Limb (tissue), 2 donors: ENCODE results near the gene UBE2QL1.

Experiments
- DNase-seq, 2 donors: peaks; one replicate each; pipeline ENCODE4 v3.0.0-alpha.2; 2016; ENCODE audit errors: extremely low spot score in 2 of 2

The UBE2QL1 gene

GRCh38 chr5:6475626-6476312, 27.1 kb downstream of the UBE2QL1 start:
- no peak for DNase-seq

GRCh38 chr5:6476313-6476661, 27.6 kb downstream of the UBE2QL1 start:
- DNase-seq: no peak

DNA sequence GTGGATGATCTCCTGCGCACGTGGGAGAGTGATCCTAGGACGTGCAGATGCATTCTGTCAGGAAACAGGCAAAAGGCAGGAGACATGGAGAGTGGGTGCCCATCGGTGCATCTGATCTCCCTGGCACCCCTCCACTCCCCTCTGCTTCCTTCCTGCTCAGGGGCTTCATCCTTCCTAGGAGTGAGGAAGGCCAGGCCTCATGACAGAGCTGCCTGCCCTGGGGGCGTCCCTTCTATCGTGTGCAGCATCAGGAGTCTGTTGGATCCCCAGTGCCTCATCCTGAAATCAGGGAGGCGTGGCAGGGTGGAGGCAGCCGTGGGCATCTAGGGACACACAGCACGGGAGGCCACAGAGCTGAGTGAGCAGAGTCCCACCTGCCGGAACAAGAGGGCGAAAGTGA, 30.1 kb downstream of the UBE2QL1 start:
- DNase-seq: no peak

DNA sequence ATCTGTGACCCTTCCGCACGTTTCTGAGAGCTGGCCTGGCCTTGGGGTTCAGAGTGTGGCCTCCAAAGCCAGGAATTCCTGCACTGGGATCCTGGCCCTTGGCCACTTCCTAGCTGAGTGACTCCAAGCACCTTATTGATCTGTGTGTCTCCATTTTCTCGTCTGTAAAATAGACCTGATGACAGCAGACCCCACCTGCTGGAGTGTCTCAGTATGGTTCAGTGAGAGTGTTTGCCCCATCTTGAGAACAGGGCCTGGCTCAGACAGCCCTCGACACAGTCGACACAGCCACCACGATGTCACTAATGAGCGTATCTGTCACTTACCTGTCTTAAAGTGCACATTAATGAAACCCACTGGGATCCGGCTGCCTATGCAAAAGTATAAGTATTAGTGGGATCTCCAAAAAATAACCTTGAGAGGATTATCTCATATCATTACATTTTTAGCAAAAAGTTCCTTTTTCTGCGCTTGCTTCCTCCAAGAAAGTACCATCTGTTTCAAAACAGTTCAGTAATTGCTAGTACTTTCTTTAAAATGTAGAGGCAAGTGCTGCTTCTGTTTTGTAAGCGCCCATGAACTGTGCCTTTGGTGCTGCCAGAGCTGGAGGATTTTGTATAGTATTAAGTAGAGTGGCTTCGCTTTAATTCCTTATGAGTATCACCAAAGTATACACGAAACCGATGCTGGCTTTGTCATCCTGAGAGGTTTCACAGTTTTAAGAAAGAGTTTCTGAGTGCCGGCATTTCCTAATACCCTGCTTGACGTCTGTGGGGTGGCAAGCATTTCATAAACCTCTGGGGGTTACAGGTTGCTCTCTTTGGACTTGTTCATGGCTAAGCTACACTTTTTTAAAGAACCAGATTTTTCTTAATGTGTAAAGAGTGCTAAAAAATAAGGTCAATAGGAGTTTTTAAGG, 31.7 kb downstream of the UBE2QL1 start:
- DNase-seq: no peak

- DNase-seq: no peak
These were observed 34.1 kb downstream of the UBE2QL1 start for GRCh38 chr5:6482735-6483134.

- no peak for DNase-seq
These were observed 35.3 kb downstream of the UBE2QL1 start for GRCh38 chr5:6483880-6484382.

- no peak for DNase-seq
These were observed 35.8 kb downstream of the UBE2QL1 start for GRCh38 chr5:6484446-6484845.

DNA sequence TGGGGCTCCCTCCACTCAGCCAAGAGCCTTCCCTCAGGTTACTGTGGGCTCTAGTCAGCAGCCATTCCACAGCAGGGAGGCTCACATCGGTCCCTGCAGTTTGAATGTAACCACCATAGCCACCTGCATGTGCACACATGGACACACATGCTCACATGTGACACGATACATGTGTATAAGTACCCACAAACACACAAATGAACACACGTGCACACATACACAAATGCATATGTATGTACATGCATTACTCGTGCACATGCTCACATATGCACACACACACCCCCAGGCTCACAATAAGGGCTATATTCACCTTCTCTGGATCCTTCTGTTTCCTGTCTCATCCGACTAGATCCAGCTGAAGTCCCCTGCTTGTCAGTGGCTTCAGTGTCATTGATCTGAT, 36.2 kb downstream of the UBE2QL1 start:
- DNase-seq: no peak

GRCh38 chr5:6485441-6485840, 36.8 kb downstream of the UBE2QL1 start:
- DNase-seq: no peak

GRCh38 chr5:6486074-6486473, 37.4 kb downstream of the UBE2QL1 start:
- DNase-seq: no peak

- no peak for DNase-seq
These were observed 38.4 kb downstream of the UBE2QL1 start for GRCh38 chr5:6487081-6487480.

DNA sequence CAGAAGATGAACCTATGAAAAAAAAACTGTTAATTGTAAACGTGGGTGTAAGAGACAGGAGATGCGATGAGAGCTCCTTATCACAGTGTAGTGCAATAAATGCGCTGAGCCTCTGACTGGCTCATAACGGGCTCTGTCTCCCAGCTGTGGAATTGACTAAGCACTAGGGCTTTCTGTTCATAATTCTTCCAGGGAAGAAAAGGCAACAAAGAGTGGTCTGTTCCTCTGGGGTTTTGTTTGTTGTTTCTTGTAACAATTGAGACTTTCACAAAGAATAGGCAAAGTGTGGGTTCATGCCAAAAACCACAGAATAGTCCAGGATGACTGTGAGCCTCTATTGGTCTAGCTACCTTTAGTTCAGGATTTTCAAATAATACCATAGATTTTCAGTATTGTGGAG, 39.4 kb downstream of the UBE2QL1 start:
- DNase-seq: no peak

DNA sequence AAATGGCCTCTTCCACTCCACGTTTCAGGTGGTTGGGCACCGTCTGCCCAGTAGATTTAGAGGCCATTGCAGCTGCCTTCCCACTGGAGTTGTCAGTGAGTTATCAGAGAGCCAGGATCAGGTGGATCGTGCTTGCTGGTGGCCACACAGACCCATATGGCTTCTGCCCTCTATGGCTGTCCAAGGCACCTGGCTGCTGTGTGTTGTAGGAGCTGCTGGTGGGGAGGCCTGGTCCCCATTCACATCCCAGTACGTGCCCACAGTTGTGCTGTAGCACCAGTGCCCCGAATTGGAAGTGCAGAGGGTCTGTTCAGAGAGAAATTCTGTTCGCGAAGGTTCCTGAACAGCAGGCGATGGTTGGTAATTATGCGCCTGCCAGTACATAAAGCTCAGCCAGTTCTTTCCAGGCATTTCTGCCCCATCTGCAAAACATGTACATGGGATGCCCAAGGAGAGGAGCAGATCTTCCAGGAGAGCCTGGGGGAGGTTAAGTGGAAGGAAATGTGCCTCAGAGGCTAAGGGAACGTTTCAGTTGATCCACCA, 41.1 kb downstream of the UBE2QL1 start:
- no peak for DNase-seq

GRCh38 chr5:6490246-6490645, 41.6 kb downstream of the UBE2QL1 start:
- no peak for DNase-seq

DNA sequence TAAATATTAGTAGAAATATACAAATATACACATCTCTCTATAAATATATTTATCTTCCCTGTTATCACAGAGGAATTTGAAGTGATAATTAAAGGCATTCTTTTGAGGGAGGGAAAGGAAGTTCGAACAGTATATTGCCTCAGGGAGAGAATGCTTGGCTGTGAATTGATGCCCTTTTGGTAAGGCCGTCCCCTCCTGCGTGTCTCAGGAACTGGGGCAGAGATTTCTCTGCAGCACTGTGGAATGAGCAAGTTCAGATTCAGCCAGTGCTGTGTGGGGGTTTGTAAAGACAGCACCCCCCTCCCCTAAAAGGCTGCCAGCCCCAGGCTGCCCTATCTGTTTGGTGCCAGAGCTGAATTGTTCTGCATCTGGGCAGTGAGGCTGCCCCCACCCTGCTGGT, 42.0 kb downstream of the UBE2QL1 start:
- no peak for DNase-seq

DNA sequence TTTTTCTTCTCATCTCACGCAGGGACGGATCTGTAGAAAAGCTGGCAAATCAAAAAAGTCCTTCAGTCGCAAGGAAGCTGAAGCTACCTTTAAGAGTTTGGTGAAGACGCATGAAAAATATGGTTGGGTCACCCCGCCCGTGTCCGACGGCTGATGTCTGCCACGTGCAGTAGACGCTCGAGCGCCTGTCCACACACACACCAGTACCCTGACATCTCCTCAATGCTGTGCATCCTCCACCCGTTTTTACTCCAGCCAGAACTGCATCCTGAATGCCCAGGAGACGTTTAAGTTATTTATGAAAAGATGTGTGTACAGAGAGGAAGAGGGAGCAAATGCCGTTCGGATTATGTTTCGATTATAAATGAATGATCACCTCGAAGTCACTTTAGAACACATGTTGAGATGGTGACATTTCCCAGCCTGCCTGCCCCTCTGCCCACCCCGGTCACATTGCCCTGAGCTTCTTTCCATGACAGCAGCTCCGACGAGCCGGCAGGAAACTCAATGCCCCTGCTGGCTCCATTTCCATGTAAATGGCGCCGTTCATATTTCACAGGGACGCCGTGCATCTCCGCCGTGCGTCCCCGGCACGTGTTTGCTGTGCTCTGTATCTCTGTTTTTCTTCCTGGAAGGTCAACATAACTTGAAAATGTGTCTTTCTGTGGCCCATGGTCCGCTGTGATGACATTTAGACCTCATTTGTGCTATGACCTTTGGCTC, 42.7 kb downstream of the UBE2QL1 start:
- no peak for DNase-seq

DNA sequence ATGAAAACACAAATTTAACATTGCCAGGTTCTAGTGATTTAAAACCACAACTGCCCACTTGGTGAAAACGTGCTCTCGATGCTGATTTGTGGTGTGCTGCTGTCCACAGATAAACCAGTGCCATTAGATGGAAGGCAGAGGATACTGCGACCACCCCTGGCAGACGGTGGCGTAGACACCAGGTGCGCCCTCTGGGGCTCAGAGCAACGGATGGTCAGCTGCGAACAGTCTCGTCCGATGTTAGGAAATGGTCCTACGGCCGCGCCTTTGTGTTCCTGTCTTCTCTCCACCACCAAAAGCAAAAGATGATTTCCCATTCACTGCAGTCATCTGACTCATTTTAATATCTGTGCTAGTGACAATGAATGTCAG, 43.2 kb downstream of the UBE2QL1 start:
- DNase-seq: no peak

DNA sequence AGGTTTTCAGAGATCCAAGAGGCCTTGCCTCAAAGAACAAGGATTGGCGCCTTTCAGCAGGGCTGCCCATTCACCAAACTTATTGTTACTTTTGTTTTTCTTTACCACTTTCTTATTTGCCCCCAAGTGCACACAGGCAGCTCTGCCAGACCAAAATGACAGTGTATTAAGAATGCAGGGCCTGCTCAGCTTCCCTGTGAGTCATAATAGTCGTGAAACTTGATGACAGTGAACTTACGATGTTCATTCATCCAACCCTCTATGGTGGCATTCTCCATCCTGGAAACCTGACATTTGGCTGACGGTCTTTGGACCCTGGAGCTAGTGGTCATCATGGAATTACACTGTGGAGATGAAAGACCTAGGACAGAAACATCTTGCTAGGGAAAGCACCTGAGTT, 44.3 kb downstream of the UBE2QL1 start:
- DNase-seq: no peak

- DNase-seq: no peak
These were observed 45.2 kb downstream of the UBE2QL1 start for GRCh38 chr5:6493681-6494454.

DNA sequence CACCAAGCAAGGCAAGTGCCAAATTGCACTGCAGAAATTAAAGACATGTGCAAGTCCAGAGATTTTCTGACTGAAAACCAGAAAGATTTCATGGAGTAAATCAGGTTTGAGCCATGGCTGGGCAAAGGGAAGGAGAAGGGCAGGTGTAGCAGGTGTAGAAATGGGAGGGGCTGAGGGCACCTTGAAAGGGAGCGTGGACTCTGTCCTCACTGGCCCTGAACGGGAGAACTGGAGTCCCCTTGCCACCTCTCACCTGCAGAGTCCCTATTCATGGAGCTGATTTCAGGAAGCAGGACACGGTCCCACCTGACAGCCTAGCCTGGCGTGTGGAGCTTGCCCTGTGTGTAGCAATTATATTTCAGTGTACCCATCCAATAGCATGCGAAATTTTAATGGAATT, 46.3 kb downstream of the UBE2QL1 start:
- no peak for DNase-seq
